Stimulated activated CD8-positive, alpha-beta memory T cell treated with anti-CD3 and anti-CD28 coated beads, Interleukin-15, amount 100 ng/mL, for 48 hours (primary cell): ENCODE results near the gene MTMR4.
"Not testable (repeated sequence)": the region's sequence is repeated elsewhere in the genome, so short reads cannot be mapped to it uniquely, and the experiment has no call there.

Experiments used
- DNase-seq, 2 donors: peaks; one replicate each; pipeline ENCODE4 v3.0.0-alpha.2; 2020; ENCODE audit warnings: low read depth in 2 of 2

The MTMR4 gene

DNA sequence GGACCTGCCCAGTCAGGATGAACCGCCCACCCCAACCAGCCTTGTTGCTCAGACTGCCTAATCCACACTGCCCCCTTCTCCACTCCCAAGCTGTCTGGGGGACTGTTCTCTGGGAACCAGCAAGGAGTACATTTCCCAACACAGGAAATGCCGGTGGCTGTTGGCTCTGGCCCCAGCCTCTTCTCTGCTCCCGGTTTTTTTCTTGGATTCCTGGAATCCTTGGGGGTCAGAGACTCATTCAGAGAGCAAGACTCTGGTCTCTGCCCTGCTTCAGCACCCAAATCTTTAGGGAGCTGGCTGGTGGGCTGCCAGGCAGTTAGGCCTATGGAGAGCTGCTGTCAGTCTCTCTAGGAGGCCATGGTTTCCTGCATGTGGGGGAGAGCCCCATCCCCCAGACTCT lies 10.8 kb upstream of the MTMR4 start:
- no peak for DNase-seq

DNA sequence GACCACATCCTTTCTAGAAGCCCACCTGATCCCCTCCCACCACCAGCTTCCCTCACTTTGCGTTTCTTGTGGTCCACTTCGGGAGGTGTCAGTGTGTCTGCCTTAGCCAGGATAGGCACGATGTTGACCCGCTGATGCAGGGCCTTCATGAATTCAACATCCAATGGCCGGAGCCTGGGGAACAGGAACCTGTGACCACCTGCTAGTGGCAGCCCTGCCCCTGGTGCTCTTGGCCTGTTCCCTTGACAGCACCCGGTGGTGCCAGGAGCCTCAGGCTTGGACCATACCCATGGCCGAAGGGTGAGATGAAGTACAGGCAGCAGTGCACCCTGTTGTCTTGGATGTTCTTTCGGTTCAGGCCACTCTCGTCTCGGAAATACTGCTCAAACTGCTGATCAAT lies 7.2 kb upstream of the MTMR4 start:
- DNase-seq = no peak

DNA sequence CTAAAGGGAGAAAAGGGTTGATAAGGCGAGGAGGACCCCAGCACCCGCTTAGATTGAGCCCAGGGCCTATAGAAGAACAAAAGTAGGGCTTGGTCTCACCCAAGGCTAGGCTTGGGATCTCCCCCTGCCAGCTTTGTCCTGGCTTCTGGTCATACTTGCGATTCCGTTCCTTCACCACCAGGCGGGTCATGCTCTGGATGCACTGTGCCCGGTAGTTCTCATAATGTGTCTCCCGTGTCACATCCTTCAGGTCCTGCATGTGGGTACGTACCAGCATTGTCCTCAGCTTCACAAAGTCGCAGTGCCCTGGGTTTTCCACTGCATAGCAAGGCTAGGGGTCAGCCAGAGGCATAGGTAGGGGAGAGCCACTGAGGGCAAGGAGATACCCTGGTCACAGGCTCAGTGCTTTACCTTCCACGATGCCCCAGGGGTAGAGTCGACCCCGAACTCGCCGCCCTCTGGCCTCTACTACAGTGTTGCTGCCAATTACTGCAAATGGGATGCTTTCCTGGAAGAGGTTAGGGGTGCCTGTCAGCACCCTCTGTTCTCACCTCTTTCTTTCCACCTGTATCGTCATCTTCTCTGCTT lies 6.5 kb upstream of the MTMR4 start:
- DNase-seq = no peak

DNA sequence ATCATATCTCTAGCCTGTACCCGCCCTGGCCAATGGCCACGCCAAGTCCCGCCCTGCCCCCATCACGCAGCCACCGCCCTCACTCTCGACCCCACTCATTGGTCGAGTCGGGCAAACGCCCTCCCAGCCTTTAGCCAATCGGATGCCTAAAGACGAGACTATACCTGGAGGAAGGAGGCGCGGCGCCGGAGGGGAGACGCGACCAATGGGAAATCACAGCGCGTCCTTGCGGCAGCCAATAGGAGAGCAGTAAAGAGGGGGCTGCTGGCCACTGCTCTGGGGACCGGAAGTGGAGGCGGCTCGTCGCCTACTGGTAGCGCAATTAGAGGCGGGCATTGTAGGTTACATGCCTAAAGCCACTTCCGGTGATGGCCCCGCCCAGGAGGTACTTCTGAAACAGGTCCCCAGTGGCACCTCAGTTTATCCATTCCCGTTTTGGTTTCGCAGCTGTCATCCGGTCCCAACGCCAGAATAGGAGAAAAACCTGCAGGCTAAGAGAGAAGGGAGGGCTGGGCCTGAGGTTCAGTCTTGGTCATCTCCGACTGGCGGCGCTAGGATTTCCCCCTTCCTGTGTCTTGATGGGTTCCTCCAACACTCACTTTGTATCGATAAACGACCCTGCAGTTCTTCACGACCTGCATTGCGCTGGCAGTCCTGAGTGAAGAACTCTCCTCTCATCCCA lies 3.6 kb upstream of the MTMR4 start:
- peak; percentile 99 to 100 for DNase-seq

DNA sequence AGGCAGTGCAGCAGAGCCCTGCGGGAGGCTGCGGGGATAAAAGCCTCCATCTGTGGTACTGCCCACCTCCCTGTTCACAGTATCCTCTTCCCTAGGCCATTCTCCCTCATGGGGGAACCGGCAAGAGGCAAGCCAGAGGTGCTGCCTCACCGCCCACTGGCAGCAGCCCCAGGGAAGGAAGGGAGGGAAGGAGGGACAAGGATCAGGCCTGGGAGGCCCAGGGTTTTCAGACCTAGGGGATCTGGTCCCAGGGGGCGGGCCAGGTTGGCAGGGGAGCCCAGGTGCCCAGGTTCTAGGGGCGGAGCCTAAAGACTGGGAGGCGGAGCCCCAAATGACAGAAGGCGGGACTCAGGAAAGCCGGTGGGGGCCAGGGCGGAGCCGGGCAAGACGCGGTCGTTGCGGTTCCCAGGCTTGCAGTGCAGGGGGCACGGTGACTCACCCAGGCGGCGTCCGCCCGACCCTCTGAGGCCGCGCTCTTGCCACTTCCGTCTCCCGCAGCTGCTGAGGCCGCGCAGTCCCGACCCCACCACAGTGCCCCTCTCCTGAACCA lies 3.0 kb upstream of the MTMR4 start:
- no peak for DNase-seq

DNA sequence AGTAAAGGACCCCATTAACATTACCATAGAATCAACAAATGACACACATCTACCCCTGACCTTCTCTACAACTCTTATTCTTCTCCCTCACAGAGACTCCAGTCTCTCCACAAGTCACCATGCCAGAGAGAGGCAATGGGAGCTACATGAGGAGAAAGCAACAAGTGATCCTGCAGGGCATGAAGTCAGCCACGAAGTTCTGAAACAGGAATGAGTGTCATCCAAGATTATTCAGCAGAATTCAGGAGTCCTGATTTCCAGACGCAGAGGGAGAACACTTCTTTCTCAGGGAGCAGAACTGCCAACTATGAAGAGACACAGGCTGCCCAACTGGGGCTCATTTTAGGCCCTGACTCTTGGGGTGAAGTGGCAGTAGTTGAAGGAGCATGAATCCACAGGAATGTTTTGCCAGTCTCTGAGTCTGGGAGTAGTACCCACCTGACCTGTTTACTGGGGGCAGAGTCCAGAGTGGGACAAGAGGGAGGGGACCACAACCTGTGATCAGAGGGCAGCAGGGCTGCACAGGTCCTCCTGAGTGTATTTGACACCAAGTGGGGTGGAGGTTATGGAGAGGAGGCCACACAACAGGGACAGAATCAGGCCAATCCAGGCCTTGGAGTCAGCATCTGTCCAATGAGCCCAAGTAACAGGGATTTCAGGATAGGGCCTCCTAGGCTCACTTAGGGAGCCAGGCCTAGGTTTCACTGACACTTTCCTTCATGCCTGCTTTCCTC lies 2.4 kb upstream of the MTMR4 start:
- DNase-seq = no peak

DNA sequence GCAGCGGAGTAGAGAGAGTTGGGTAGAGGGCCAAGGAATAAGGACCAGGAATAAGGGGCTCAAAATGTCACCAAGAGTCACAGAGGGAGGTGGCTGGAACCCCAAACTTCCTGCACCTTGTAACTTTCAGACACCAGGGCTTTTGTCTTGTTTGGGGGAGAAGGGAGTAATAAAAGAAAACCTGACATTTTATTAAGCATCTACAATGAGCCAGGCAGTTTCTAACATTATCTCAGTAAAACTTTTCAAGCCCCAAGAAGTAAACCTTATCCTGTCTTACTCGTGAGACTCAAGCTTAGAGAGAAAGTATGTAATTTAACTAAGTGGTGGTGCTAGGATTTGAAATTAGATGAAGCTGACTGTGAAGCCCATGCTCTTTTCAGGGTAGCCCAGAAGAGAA lies 848 bp upstream of the MTMR4 start:
- DNase-seq = no peak

DNA sequence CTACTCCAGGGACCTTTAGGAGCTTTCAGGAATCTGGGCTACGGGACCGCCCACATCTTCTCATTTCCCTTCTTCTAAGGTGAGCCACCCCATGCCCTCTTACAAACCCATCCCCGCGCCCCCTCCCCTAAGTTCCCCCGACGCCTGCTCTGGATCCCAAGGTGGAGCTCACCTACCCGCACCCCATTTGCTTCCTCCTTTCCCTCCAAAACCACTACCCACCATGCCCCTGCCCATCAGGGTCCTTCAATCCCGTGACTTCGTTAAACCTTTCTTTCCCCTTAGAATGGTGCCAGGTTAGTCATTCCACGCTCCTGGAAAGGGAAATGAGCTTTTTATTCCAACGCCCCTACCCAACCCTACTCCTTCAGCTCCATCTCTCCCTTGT lies 326 bp upstream of the MTMR4 start:
- DNase-seq = no peak

DNA sequence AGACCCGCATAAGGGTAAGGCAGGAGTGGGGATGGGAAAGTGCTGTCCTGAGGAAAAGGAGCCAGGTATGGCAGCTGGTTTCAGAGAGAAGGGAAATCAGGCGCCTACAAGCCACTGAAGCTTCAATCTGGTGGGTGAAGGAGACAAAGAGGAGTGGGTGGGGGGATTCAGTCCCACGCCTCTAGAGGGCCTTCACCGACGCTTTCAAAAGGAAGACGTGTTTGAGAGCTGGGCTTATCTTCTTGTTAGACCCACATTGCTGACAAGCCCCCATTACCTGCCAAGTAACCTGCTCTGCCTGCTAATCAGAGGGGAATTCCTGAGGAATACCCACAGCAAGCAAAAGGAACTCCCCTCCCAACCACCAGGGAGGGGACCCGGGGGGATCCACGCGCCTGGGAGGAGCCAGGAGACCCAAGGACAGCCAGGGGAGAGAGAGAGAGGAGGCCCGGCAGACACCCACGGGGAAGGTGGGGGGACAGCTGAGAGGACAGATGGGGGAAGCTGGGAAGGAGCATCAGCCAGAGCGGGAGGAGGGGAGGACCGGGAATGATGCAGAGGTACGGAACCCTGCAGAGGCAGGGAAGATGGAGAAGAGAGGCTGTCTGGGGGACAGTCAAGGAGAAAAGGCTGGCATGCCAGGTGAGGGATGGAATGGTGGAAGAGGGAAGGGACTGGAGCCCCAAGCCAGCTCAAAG lies 1.0 kb downstream of the MTMR4 start:
- no peak for DNase-seq

DNA sequence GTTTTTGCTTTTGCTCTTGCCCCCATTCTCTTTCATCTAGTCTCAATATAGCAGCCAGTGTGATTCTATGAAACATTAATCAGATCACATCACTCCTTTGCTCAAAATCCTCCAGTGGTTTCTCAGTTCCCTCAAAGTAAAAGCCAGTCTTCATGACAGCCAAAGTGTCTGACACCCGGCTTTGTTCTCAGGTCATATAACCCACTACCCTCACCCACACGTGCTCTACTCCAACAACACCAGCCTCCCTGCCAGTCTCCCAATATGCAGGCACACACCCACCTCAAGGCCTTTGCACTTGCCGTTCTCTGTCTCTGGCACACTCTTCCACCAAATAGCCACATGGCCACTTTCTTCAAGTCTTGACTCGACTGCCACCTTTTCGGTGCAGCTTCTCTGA lies 4.4 kb downstream of the MTMR4 start:
- no peak for DNase-seq

DNA sequence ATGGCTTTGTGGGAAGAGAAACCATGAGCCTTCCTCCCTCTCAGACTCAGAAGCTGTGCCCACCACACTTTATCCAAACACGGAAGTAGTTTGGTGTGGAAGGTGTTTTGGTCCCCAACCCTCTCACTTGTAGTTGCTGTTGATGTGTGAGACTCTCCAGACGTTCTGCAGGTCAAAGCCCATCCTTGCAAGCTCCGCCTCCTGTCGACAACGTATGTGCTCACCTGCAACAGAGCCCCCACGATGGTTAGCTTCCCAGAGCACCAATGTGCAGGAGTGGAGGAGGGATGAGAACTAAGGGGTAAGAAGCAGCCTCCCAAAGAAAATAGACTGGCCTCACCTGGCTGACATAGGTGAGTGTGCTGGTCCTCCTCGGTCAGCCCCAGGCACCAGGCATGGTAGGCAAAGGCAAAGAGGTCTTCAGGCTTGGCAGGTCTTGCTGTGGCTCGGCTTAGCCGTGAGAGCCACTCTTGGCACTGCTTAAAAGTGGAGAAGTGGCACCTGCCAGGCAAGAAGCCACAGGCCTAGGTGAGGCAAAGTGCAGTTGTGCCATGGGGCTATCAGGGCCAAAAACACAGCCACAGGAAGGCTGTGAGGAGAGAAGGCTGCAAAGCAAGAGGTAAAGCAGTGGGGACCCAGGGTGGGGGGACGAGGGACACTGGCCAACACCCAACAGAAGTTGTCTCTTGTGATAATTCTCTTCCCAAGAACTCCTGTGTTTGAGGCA lies 5.9 kb downstream of the MTMR4 start:
- no peak for DNase-seq

DNA sequence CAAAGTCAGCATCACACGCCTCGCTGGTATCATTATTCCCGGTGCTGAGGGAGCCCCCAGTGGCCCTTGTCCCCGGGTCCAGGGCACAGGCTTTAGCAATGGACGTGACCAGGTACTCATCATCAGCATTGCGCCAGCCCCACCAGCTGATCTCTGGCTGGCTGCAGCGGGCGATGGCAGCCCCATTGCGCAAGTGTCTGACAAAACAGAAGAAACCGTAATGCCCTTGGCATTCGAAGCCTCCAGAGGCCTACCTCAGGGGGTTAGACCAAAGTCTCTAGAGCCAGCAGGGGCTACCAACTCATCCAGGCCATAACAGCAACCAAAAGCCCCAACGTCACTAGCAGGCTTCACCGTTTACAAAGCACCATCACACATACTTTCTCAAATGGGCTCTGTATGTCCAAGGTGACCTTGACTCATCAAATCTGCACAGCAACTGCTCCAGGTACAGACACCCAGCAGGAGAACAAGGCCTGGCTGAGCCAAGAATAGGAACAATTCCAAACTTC lies 7.3 kb downstream of the MTMR4 start:
- DNase-seq = no peak

DNA sequence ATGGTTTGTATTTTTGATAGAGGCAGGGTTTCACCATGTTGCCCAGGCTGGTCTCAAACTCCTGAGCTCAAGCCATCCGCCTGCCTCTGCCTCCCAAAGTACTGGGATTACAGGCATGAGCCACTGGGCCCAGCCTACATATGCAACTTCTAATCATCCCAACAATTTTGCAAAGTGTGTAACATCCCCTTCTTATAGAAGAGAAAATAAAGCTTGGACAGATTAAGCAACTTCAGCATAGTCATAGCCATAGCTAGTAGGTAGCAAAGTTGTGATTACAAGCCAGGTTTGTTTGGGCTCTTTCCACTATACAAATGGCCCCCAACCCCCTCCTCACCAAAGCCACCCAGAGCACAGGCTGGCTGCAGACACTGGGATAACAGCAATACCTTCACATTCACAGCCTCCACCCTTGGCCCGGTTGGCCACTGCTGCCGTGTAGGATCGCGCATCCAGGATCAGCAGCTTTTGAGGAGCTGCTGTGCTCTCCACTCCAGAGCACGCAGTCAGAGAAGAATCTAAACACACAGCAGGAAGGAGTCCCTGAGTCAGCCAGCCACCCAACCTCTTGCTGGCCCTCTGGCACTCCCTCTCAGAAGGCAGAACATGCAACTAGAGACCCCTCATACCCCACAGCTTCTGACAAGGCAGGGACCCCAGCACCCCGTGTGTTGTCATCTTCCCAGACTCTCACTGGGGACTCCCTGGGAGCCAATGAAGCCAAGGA lies 7.9 kb downstream of the MTMR4 start:
- DNase-seq = no peak

DNA sequence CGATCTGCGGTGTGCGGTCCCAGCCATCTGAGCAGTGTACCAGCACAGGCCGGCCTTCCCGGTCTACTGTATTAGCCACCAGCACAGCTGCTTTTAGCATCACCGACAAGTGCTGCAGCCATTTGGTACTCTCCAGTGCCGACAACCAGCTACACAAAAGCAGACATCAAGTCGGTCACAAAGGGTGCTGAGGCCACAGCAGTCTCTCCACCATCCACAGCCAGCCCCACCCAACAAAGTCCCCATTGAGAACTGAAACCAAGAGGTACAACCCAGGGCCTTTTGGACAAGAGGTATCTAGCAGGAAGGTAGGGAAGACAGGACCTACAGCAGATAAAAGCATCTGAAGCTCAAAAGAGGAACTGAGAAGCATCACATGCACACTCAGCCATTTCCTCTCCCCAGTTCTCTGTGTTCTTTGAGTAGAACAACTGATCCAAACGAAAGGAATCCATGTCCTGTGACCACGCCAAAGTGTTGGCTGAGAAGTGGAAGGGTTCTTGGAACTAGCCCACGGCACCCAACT lies 9.5 kb downstream of the MTMR4 start:
- DNase-seq = no peak

DNA sequence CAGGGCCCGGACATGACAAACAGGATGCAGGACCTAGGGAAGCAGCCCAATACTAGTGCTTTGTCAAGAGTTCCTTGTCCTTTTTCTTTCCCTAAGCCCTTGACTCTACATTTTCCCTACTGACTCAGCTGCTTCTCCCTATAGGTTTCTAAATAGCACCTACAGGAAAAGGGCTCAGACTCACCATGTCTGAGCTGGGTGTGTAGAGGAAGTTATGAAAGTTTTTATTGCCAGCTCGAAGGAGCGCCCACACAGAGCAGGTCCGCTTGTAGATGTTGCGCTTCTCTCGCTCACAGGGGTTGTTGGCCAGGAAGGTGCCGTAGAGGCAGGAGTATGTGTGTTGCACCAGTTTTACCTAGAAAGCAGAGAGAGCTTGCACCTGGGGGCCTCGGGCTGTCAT lies 10.6 kb downstream of the MTMR4 start:
- DNase-seq = no peak

DNA sequence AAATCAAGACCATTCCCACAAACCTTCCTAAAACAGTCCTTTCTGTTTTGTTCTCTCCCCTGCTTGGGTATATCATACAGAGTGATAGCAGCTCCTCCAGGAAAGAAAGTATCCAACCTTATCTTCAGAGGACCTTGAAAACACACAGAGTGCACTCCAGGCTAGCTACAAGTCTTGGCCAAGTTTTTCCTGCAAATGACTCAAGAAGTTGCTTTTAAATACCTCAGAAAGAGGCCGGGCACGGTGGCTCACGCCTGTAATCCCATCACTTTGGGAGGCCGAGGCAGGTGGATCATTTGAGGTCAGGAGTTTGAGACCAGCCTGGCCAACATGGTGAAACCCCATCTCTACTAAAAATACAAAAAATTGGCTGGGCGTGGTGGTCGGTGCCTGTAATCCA lies 11.3 kb downstream of the MTMR4 start:
- not testable (repeated sequence) for DNase-seq

DNA sequence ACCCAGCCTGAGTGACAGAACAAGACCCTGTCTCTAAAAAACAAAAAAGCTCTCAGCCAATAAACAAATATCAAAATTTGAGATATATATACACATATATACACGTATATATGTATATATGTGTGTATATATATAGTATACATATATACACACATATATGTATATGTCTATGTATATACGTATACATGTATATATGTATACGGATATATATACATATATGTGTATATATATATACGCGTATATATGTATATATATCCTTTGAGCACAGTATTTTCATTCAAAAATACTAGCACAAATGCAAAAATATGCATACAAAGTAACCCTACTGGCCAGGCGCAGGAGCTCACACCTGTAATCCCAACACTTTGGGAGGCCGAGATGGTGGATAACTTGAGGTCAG lies 13.0 kb downstream of the MTMR4 start:
- no peak for DNase-seq

DNA sequence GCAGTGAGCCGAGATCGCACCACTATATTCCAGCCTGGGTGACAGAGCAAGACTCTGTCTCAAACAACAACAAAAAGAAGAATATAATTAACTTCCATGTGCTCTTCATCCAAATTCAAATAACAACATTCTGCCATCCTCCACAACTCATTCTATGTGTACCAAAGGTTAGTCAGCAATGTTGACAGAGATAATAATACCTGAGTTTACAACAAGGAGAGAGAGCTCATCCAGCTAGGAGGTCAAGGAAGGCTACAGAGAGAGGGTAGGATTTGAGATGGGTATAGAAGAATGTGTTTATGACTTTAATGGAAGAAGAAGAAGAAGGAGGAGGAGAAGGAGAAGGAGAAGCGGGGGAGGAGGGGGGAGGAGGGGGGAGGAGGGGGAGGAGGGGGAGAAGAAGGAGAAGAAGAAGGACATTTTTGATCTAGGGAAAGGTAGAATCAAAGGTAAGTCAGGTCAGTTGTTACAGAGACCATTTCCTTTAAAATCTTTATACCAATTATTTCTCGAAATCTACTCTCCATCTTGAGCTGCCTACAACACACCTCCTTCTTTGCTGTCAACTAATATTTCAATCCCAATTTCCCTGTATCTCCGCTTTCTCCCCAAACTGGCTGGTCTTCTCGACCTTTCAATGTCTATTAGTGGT lies 16.1 kb downstream of the MTMR4 start:
- DNase-seq = no peak

DNA sequence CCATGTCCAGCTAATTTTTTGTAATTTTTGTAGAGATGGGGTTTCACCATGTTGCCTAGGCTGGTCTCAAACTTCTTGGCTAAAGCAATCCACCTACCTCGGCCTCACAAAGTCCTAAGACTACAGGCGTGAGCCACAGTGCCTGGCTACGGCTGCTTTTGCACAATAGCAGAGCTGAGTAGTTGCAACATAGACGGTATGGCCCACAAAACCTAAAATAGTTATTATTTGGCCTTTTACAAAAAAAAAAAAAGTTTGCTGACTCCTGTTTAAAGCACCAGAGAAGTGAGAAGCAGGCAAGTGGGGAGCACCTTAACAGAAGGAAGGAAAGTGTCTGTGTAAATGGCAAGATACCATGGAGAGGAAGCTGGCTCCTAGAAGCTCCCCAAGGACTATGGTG lies 20.9 kb downstream of the MTMR4 start:
- DNase-seq = no peak
